ENCODE results near the gene CELSR1. TPM values are rescaled to one million over a fixed set of nuclear protein-coding genes. Genes with fewer than 3 reads are reported as not detected.

CELSR1 gene
- total RNA-seq, 2 experiments from 2014 or later: 1.0 to 1.1 TPM

DNA sequence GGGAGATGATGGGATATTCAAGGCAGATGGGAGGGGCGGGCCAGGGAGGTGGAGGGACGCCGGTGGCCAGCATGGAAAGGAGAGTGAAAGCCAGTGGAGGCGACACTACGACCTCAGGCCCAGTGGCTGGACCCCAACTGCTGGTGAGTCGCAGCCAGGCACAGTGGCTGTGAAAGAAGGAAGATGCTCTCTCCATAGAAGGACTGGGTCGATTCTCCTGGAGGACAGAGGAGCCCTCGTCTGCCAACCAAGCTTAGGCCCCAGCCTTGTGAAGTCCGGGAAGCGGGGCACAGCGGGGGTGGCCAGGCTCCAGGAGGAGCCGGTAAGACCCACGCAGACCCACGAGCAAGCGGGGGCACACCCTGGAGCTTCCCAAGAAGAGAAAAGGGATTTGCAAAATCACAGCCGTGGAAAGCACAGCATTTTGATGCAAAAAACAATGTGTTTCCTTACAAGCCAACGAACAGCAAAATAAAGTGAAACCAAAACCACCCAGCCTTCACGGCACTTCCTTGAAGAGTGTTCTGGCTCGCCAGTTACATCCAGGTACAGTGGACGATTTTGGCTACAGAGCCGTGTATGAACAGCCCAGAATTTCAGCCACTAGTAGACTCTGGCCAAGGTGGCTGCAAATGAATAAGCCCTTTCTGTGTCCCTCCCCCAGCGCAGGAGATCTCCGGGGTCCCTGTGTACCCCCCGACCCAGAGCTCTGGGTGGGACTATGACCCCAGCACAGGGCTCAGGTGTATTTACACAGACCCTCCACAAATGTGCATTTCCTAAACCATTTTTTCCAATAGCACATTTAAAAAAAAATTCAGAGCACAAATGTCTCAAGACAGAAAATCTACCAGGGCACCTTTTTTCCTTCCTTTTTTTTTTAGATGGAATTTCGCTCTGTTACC lies 105.0 kb downstream of the CELSR1 start:
- Histone ChIP-seq H3K4me3 (ENCODE audit: low read length) (peak overlapping the region; percentile 71), H3K27ac (ENCODE audit: low read depth in 1 of 2, low read length in 2 of 2) (peak overlapping the region; percentile 39 to 72), H3K4me1 (ENCODE audit: insufficient read depth, low read length) (peaks cover 15% of the 10 kb centered on the region), H3K9me3 (ENCODE audit: control insufficient read depth in 1 of 2, insufficient read depth in 1 of 2, low read length in 2 of 2) (no peaks in the 10 kb centered on the region), H3K27me3 (ENCODE audit: control insufficient read depth in 1 of 2, insufficient read depth in 2 of 2, low read length in 2 of 2) (no peaks in the 10 kb centered on the region), H3K36me3 (ENCODE audit: insufficient read depth, low read length) (no peaks in the 10 kb centered on the region)
- ChIA-PET CTCF (no interaction called here), POLR2A (no interaction called here)
- Mint-ChIP-seq H3K4me3 (peak overlapping the region; percentile 93), H3K36me3 (ENCODE audit: low read depth) (peaks cover 4% of the 10 kb centered on the region), H3K27ac (peak overlapping the region; percentile 83), H3K4me1 (ENCODE audit: low read depth) (peaks cover 10% of the 10 kb centered on the region), H3K27me3 (no peaks in the 10 kb centered on the region), H3K9me3 (no peaks in the 10 kb centered on the region)
- ATAC-seq (ENCODE audit: poor library complexity): peak; percentile 84
- intact Hi-C loops (cut with DNase I, micrococcal nuclease): no loop called here
- TF ChIP-seq CTCF (IDR thresholded peaks at IDR 0.05): no peak
- peak; percentile 5 to 70 (median 31) for DNase-seq

GRCh38 chr22:46430961-46431838 lies 106.2 kb downstream of the CELSR1 start:
- no peak for DNase-seq
- peaks cover 4% of the 10 kb centered on the region for H3K36me3 Mint-ChIP-seq (ENCODE audit: low read depth)
- H3K4me3 Mint-ChIP-seq: peak overlapping the region; percentile 15
- no peaks in the 10 kb centered on the region for H3K27me3 Mint-ChIP-seq
- H3K9me3 Mint-ChIP-seq: no peaks in the 10 kb centered on the region
- no peaks in the 10 kb centered on the region for H3K9me3 ChIP-seq (ENCODE audit: control insufficient read depth in 1 of 2, insufficient read depth in 1 of 2, low read length in 2 of 2)
- no peak for TF ChIP-seq CTCF (IDR thresholded peaks at IDR 0.05)
- H3K27ac ChIP-seq (ENCODE audit: low read depth in 1 of 2, low read length in 2 of 2): no peak overlapping the region
- peak overlapping the region; percentile 83 for H3K27ac Mint-ChIP-seq
- peaks cover 13% of the 10 kb centered on the region for H3K4me1 Mint-ChIP-seq (ENCODE audit: low read depth)
- H3K4me1 ChIP-seq (ENCODE audit: insufficient read depth, low read length): peaks cover 19% of the 10 kb centered on the region
- ChIA-PET POLR2A (no interaction called here), CTCF (no interaction called here)
- H3K36me3 ChIP-seq (ENCODE audit: insufficient read depth, low read length): no peaks in the 10 kb centered on the region
- intact Hi-C loops (cut with DNase I, micrococcal nuclease): no loop called here
- no peak overlapping the region for H3K4me3 ChIP-seq (ENCODE audit: low read length)
- no peak for ATAC-seq (ENCODE audit: poor library complexity)
- no peaks in the 10 kb centered on the region for H3K27me3 ChIP-seq (ENCODE audit: control insufficient read depth in 1 of 2, insufficient read depth in 2 of 2, low read length in 2 of 2)

GRCh38 chr22:46429325-46429853 lies 108.0 kb downstream of the CELSR1 start:
- Histone ChIP-seq H3K4me1 (ENCODE audit: insufficient read depth, low read length) (peaks cover 23% of the 10 kb centered on the region), H3K36me3 (ENCODE audit: insufficient read depth, low read length) (no peaks in the 10 kb centered on the region), H3K27ac (ENCODE audit: low read depth in 1 of 2, low read length in 2 of 2) (no peak overlapping the region), H3K27me3 (ENCODE audit: control insufficient read depth in 1 of 2, insufficient read depth in 2 of 2, low read length in 2 of 2) (no peaks in the 10 kb centered on the region), H3K9me3 (ENCODE audit: control insufficient read depth in 1 of 2, insufficient read depth in 1 of 2, low read length in 2 of 2) (peaks cover 0 to 4% of the 10 kb centered on the region in 2 experiments), H3K4me3 (ENCODE audit: low read length) (no peak overlapping the region)
- ATAC-seq (ENCODE audit: poor library complexity) (no peak), DNase-seq (no peak)
- H3K4me3 Mint-ChIP-seq: no peak overlapping the region
- ChIA-PET POLR2A (no interaction called here), CTCF (interaction anchor here (1.3 kb wide), 1 partner anchor 62 kb away, joined by 3 read pairs; no protein-coding TSS in a partner anchor)
- no peak overlapping the region for H3K27ac Mint-ChIP-seq
- no peak for TF ChIP-seq CTCF (IDR thresholded peaks at IDR 0.05)
- peaks cover 21% of the 10 kb centered on the region for H3K4me1 Mint-ChIP-seq (ENCODE audit: low read depth)
- H3K9me3 Mint-ChIP-seq: peaks cover 3% of the 10 kb centered on the region
- no peaks in the 10 kb centered on the region for H3K27me3 Mint-ChIP-seq
- peaks cover 4% of the 10 kb centered on the region for H3K36me3 Mint-ChIP-seq (ENCODE audit: low read depth)
- intact Hi-C loops (cut with DNase I, micrococcal nuclease): no loop called here

All from CD4-positive, alpha-beta T cell (primary cell).